Measurements from ENCODE around the gene DNAJC27.

DNAJC27 gene

GRCh38 chr2:24939353-24939752 lies 32.4 kb downstream of the DNAJC27 start:
- Mint-ChIP-seq H3K27me3 (ENCODE audit: low read depth, poor library complexity) (peaks cover 4% of the 10 kb centered on the region), H3K4me1 (no peaks in the 10 kb centered on the region), H3K27ac (no peak overlapping the region), H3K9me3 (no peaks in the 10 kb centered on the region), H3K36me3 (ENCODE audit: low read depth) (peaks cover 4% of the 10 kb centered on the region), H3K4me3 (no peak overlapping the region)
- TF ChIP-seq CTCF (IDR thresholded peaks at IDR 0.05), result no peak
- no peak for DNase-seq

- no peak for TF ChIP-seq CTCF (IDR thresholded peaks at IDR 0.05)
- H3K27me3 Mint-ChIP-seq (ENCODE audit: low read depth, poor library complexity), result peaks cover 7% of the 10 kb centered on the region
- no peaks in the 10 kb centered on the region for H3K4me1 Mint-ChIP-seq
- no peaks in the 10 kb centered on the region for H3K36me3 Mint-ChIP-seq (ENCODE audit: low read depth)
- no peaks in the 10 kb centered on the region for H3K9me3 Mint-ChIP-seq
- H3K27ac Mint-ChIP-seq, result no peak overlapping the region
- no peak for DNase-seq
- H3K4me3 Mint-ChIP-seq, result no peak overlapping the region
Observed at GRCh38 chr2:24937236-24937635, 34.5 kb downstream of the DNAJC27 start.

- Mint-ChIP-seq H3K27ac (no peak overlapping the region), H3K36me3 (ENCODE audit: low read depth) (no peaks in the 10 kb centered on the region), H3K4me1 (peaks cover 8% of the 10 kb centered on the region), H3K9me3 (no peaks in the 10 kb centered on the region), H3K27me3 (ENCODE audit: low read depth, poor library complexity) (peaks cover 11% of the 10 kb centered on the region), H3K4me3 (no peak overlapping the region)
- no peak for DNase-seq
- no peak for TF ChIP-seq CTCF (IDR thresholded peaks at IDR 0.05)
Observed at GRCh38 chr2:24935145-24935544, 36.6 kb downstream of the DNAJC27 start.

GRCh38 chr2:24932715-24933114 lies 39.0 kb downstream of the DNAJC27 start:
- H3K27ac Mint-ChIP-seq, result peak overlapping the region; percentile 15
- no peaks in the 10 kb centered on the region for H3K36me3 Mint-ChIP-seq (ENCODE audit: low read depth)
- no peak overlapping the region for H3K4me3 Mint-ChIP-seq
- H3K27me3 Mint-ChIP-seq (ENCODE audit: low read depth, poor library complexity), result peaks cover 11% of the 10 kb centered on the region
- TF ChIP-seq CTCF (IDR thresholded peaks at IDR 0.05), result no peak
- H3K4me1 Mint-ChIP-seq, result peaks cover 8% of the 10 kb centered on the region
- no peak for DNase-seq
- H3K9me3 Mint-ChIP-seq, result no peaks in the 10 kb centered on the region

- H3K27ac Mint-ChIP-seq, result no peak overlapping the region
- TF ChIP-seq CTCF (IDR thresholded peaks at IDR 0.05), result no peak
- no peak for DNase-seq
- H3K4me1 Mint-ChIP-seq, result peaks cover 18% of the 10 kb centered on the region
- no peak overlapping the region for H3K4me3 Mint-ChIP-seq
- no peaks in the 10 kb centered on the region for H3K36me3 Mint-ChIP-seq (ENCODE audit: low read depth)
- H3K9me3 Mint-ChIP-seq, result no peaks in the 10 kb centered on the region
- peaks cover 14% of the 10 kb centered on the region for H3K27me3 Mint-ChIP-seq (ENCODE audit: low read depth, poor library complexity)
Observed at GRCh38 chr2:24930768-24931167, 41.0 kb downstream of the DNAJC27 start.

GRCh38 chr2:24929230-24929629 lies 42.5 kb downstream of the DNAJC27 start:
- Mint-ChIP-seq H3K9me3 (no peaks in the 10 kb centered on the region), H3K4me3 (no peak overlapping the region), H3K27ac (no peak overlapping the region), H3K4me1 (peaks cover 18% of the 10 kb centered on the region), H3K27me3 (ENCODE audit: low read depth, poor library complexity) (peaks cover 17% of the 10 kb centered on the region), H3K36me3 (ENCODE audit: low read depth) (no peaks in the 10 kb centered on the region)
- no peak for DNase-seq
- no peak for TF ChIP-seq CTCF (IDR thresholded peaks at IDR 0.05)

All from nephron progenitor cell (in vitro differentiated cells).